ENCODE results near the gene DIS3L2.

Gene DIS3L2

GRCh38 chr2:232268636-232269165, 307.2 kb downstream of the DIS3L2 start:
- DNase-seq (ENCODE audit: low spot score): no peak

GRCh38 chr2:232269867-232270266, 308.4 kb downstream of the DIS3L2 start:
- DNase-seq (ENCODE audit: low spot score): no peak

GRCh38 chr2:232273903-232274643, 312.6 kb downstream of the DIS3L2 start:
- DNase-seq (ENCODE audit: low spot score): no peak

DNA sequence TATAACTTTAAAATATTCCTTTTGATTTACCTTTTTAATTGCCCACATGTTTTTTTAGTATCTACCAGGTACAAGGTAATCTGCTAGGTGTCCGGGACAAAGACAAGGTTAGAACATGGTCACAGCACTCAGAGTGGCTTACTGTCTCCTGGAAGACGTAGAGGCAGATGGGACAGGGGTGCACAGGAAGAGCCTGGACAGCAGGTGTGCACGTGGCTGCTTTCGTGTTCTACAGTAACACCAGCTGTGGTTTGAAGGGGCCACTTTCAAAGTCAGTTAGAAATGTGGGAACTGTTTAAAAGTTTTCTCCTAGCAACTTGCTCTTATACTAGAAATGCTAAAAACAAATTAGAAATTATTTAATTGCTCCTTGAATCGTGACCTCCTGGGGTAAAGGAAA, 314.2 kb downstream of the DIS3L2 start:
- peak; percentile 19 for DNase-seq (ENCODE audit: low spot score)

GRCh38 chr2:232276084-232276732, 314.7 kb downstream of the DIS3L2 start:
- no peak for DNase-seq (ENCODE audit: low spot score)

DNA sequence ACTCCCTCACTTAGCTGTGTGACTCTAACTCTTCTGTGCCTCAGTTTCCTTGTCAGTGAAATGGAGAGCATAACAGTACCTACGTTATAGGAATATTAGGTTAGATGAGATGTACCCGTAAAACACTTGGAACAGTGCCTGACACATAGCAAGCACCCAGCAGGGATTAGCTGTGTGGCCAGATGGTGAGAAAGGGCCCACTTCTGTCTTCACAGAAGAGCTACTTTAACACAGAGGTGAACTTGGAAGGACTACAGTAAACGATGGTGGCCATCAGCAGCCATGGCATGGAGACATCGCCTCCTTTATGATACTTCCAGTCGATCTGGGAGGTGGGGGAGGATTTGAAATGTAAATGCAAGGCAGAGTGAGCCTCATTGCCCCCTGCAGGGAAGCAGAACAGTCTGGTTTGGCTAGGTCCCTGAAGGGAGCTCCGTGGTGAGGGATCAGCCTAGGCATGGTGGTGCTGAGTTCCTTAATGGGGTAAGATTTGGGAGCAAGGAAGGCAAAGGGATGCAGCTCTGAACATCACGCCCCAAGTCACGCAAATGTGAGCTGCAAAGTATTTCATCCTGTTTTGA, 315.3 kb downstream of the DIS3L2 start:
- DNase-seq (ENCODE audit: low spot score): no peak

DNA sequence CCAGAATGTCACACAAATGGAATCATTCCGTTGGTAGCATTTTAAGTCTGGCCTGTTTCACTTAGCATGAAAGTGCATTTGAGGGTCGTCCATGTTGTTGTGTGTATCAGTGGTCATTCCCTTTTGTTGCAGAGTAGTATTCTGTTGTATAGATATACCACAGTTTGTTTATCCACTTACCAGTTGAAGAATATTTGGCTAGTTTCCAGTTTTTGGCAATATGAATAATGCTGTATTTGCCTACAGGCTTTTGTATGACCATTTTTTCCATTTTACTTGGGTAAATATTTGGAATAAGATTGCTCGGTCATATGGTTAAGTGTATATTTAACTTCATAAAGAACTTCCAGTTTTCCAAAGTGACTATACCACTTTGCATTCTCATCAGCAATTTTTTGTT, 317.0 kb downstream of the DIS3L2 start:
- DNase-seq (ENCODE audit: low spot score): no peak

- DNase-seq (ENCODE audit: low spot score): no peak
These were observed 318.8 kb downstream of the DIS3L2 start for GRCh38 chr2:232280341-232280740.

- DNase-seq (ENCODE audit: low spot score): no peak
These were observed 320.5 kb downstream of the DIS3L2 start for GRCh38 chr2:232281858-232282507.

- no peak for DNase-seq (ENCODE audit: low spot score)
These were observed 321.1 kb downstream of the DIS3L2 start for GRCh38 chr2:232282508-232283055.

DNA sequence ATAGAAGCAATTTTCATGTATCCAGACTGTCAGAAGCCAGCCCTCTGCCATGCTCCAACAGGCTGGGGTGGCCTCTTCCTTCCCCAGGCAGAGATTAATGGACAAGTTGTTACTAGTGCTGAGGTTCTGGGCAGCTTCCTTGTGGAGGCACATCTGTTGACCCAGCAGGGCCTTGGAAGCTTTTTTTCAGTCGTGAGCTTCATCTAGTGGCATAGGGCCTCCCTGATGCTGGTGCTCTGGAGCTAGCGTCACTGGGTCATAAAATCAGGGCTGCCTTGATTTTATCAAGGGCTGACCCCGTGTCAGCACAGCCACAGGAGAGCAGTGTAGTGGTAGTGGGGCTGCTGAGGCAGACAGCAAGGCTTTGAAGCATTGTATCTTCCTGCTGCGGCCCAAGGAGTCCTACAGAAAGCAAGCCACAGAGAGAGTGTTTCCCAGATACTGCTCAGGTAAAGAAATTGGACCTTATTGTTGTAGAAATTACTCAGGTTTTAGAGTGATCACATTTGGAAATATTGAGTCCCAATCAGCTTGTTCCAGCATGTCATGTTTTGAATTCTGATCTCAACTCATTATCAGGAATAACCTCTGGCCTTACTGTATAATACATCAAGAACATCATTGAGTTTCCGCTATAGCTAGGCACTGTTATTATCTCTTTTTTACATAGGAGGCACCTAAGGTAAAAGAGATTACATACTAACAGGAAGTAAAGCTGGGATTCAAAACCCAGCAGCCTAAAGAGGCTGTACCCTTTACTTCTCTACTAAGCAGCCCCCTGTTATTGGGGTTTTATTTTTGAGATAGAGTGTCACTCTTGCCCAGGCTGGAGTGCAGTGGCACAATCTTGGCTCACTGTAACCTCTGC, 324.7 kb downstream of the DIS3L2 start:
- no peak for DNase-seq (ENCODE audit: low spot score)

DNA sequence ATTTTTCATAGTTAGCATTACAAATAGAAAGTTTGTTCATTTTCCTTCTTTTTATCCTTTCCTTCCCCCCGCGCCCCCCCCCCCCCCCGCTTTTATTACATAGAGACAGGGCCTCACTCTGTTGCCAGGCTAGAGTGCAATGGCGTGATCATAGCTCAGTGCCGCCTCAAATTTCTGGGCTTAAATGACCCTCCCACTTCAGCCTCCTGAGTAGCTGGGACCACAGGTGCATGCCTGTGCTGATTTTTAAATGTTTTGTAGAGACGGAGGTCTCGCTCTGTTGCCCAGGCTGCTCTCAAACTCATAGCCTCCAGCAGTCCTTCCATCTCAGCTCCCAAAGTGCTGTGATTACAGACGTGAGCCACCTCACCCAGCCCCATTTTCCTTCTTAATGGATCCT, 325.8 kb downstream of the DIS3L2 start:
- DNase-seq (ENCODE audit: low spot score): no peak

GRCh38 chr2:232288489-232289030, 327.0 kb downstream of the DIS3L2 start:
- no peak for DNase-seq (ENCODE audit: low spot score)

DNA sequence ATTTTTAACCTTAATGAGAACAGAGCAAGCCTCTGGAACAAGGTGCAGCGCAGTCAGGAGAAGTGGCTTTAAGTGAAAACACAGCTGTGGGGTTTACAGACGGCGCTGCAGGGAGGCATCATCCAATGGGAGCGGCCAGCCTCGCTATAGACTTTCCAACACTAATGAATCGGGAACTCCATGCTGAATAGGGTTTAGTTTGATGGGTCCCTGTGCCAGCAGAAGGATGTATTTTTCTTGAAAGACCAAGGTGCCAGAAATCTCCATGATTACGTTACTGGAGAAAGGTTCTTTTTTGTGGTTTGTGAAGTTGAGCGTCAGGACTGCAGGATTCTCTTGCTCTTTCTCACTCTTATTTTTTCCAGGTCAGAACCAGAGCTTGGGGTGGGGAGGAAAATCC, 329.2 kb downstream of the DIS3L2 start:
- DNase-seq (ENCODE audit: low spot score): no peak

- DNase-seq (ENCODE audit: low spot score): no peak
These were observed 329.8 kb downstream of the DIS3L2 start for GRCh38 chr2:232291343-232291742.

DNA sequence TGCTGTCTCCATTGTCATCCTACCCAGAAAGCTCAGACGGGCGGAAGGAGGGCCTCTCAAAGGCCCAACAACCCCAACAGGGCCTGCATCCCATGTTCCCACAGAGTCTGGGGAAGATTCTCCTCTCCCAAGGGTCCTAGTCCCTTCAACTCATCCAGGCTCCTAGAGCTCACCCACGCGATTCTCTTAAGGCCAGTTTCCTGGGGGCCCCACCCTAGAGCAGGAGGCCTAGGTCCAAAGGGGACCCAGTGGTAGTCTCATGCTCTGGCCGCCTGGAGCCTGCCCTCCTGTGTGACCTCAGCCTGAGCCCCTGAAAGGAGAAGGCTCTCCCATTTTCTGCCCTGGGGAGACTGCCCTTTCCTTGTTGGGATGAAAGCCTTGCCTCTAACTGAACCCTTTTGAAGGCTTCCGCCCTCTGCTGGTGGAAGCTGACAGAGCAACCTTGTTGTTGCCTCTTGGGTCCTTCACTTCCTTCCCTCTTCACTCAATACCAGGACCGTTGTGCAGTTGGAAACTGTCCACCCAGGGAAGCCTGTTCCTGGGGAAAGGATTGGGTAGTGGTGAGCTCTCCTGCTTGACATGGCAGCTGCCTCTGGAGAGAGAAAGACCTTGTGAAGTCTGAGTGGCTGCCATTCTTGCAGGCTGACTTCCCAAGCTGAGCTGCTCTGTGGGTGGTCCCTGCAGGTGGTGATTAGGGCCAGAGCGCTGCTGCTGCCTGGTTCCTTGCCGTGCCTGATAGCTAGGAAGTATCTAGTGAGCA, 331.1 kb downstream of the DIS3L2 start:
- DNase-seq (ENCODE audit: low spot score): peak; percentile 76

GRCh38 chr2:232293191-232293590, 331.7 kb downstream of the DIS3L2 start:
- DNase-seq (ENCODE audit: low spot score): no peak

- DNase-seq (ENCODE audit: low spot score): no peak
These were observed 334.5 kb downstream of the DIS3L2 start for GRCh38 chr2:232295971-232296370.

DNA sequence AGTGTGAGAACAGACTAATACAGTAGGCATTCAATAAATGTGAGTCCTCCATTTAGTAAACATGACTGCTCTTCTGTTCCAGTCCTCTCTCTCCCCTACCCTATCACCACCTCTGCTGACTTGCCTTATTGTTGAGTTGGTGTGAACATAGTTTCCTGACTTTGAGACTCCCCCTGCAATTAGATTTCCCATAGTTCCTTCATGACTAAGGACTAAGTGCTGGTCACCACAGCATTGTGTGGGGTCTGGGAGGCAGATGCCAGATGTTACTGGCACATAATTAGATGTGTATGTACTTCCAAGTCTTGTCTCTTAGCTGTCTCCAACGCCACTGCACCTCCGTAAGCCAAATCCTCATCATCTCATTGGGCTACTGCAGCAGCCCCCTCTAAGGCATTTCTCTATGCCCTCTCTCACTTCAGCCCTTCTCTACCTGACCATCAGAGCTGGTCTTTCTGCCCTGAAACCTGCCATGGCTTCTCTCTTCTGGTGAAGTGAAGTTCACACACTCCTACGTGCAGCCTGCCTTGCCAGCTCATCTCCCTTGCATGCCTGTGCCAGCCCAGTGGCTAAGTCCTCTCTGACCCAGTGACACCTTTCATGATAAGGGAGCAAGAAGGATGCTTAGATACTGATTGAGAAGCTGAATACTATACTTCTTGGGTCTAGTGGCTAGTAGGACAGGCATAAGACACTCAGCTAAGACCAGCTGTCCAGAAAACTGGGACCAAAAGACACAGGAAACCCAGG, 335.4 kb downstream of the DIS3L2 start:
- DNase-seq (ENCODE audit: low spot score): no peak

GRCh38 chr2:232299084-232299483, 337.6 kb downstream of the DIS3L2 start:
- no peak for DNase-seq (ENCODE audit: low spot score)
